ENCODE measurements around the gene YIPF4.

YIPF4 gene

GRCh38 chr2:32277674-32278477 lies at the start of gene YIPF4:
Gene YIPF4, plus strand, starts transcription at chr2:32277904. Its CDS starts 252 bp downstream, at chr2:32278156.
- peaks cover 3% of the 10 kb centered on the region; the same call in 1 of the 2 replicates for H3K36me3 ChIP-seq (ENCODE audit: control insufficient read depth, insufficient read depth, low read length)
- peak within 1 kb of the TSS; percentile 45; the same call in 1 of the 2 replicates for H3K27ac ChIP-seq (ENCODE audit: low read depth, low read length)

GRCh38 chr2:32228181-32228580 lies 49.5 kb upstream of the YIPF4 start:
- H3K4me3 ChIP-seq (ENCODE audit: low read depth, low read length), result no peak overlapping the region
- no peak overlapping the region for H3K27ac ChIP-seq (ENCODE audit: low read depth, low read length)
- H3K9me3 ChIP-seq (ENCODE audit: control insufficient read depth, insufficient read depth, low read depth, low read length), result no peaks in the 10 kb centered on the region
- H3K9ac ChIP-seq (ENCODE audit: low read length), result no peak overlapping the region
- H3K27me3 ChIP-seq (ENCODE audit: control insufficient read depth, insufficient read depth, low read length), result no peaks in the 10 kb centered on the region
- peaks cover 32% of the 10 kb centered on the region for H3K36me3 ChIP-seq (ENCODE audit: control insufficient read depth, insufficient read depth, low read length)
- H3K4me1 ChIP-seq (ENCODE audit: control insufficient read depth, insufficient read depth, low read length), result 0 out of 2 replicates have a peak, but pooled peaks cover 3% of the 10 kb centered on the region

More at GRCh38 chr2:32277674-32278477, at the start of gene YIPF4:
- Histone ChIP-seq H3K27me3 (ENCODE audit: control insufficient read depth, insufficient read depth, low read length) (no peaks in the 10 kb centered on the region; the same call in 1 of the 2 replicates), H3K4me3 (ENCODE audit: low read depth, low read length) (peak within 1 kb of the TSS; percentile 77), H3K9ac (ENCODE audit: low read length) (peak within 1 kb of the TSS; percentile 85), H3K9me3 (ENCODE audit: control insufficient read depth, insufficient read depth, low read depth, low read length) (no peaks in the 10 kb centered on the region), H3K4me1 (ENCODE audit: control insufficient read depth, insufficient read depth, low read length) (peaks cover 5% of the 10 kb centered on the region)

- Histone ChIP-seq H3K27me3 (ENCODE audit: control insufficient read depth, insufficient read depth, low read length) (no peaks in the 10 kb centered on the region), H3K9me3 (ENCODE audit: control insufficient read depth, insufficient read depth, low read depth, low read length) (no peaks in the 10 kb centered on the region), H3K9ac (ENCODE audit: low read length) (no peak overlapping the region), H3K36me3 (ENCODE audit: control insufficient read depth, insufficient read depth, low read length) (peaks cover 19% of the 10 kb centered on the region), H3K27ac (ENCODE audit: low read depth, low read length) (no peak overlapping the region), H3K4me1 (ENCODE audit: control insufficient read depth, insufficient read depth, low read length) (0 out of 2 replicates have a peak, but pooled peaks cover 3% of the 10 kb centered on the region), H3K4me3 (ENCODE audit: low read depth, low read length) (no peak overlapping the region)
These were observed 48.1 kb upstream of the YIPF4 start for GRCh38 chr2:32229635-32230034.

- H3K27ac ChIP-seq (ENCODE audit: low read depth, low read length), result no peak overlapping the region
- no peaks in the 10 kb centered on the region for H3K27me3 ChIP-seq (ENCODE audit: control insufficient read depth, insufficient read depth, low read length)
- 0 out of 2 replicates have a peak, but pooled peaks cover 3% of the 10 kb centered on the region for H3K4me1 ChIP-seq (ENCODE audit: control insufficient read depth, insufficient read depth, low read length)
- H3K9ac ChIP-seq (ENCODE audit: low read length), result no peak overlapping the region
- 0 out of 2 replicates have a peak, but pooled peaks cover 4% of the 10 kb centered on the region for H3K36me3 ChIP-seq (ENCODE audit: control insufficient read depth, insufficient read depth, low read length)
- H3K9me3 ChIP-seq (ENCODE audit: control insufficient read depth, insufficient read depth, low read depth, low read length), result no peaks in the 10 kb centered on the region
- no peak overlapping the region for H3K4me3 ChIP-seq (ENCODE audit: low read depth, low read length)
These were observed 45.7 kb upstream of the YIPF4 start for GRCh38 chr2:32231959-32232358.

GRCh38 chr2:32235315-32235714 lies 42.4 kb upstream of the YIPF4 start:
- H3K4me3 ChIP-seq (ENCODE audit: low read depth, low read length), result no peak overlapping the region
- H3K27ac ChIP-seq (ENCODE audit: low read depth, low read length), result no peak overlapping the region
- no peaks in the 10 kb centered on the region for H3K9me3 ChIP-seq (ENCODE audit: control insufficient read depth, insufficient read depth, low read depth, low read length)
- no peaks in the 10 kb centered on the region for H3K27me3 ChIP-seq (ENCODE audit: control insufficient read depth, insufficient read depth, low read length)
- H3K9ac ChIP-seq (ENCODE audit: low read length), result no peak overlapping the region
- H3K36me3 ChIP-seq (ENCODE audit: control insufficient read depth, insufficient read depth, low read length), result no peaks in the 10 kb centered on the region
- no peaks in the 10 kb centered on the region for H3K4me1 ChIP-seq (ENCODE audit: control insufficient read depth, insufficient read depth, low read length)

- no peak overlapping the region for H3K27ac ChIP-seq (ENCODE audit: low read depth, low read length)
- H3K9me3 ChIP-seq (ENCODE audit: control insufficient read depth, insufficient read depth, low read depth, low read length), result no peaks in the 10 kb centered on the region
These were observed 40.2 kb upstream of the YIPF4 start for GRCh38 chr2:32237488-32237887.

GRCh38 chr2:32237996-32238395 lies 39.7 kb upstream of the YIPF4 start:
- no peak overlapping the region for H3K9ac ChIP-seq (ENCODE audit: low read length)
- H3K9me3 ChIP-seq (ENCODE audit: control insufficient read depth, insufficient read depth, low read depth, low read length), result no peaks in the 10 kb centered on the region
- H3K4me3 ChIP-seq (ENCODE audit: low read depth, low read length), result no peak overlapping the region
- H3K36me3 ChIP-seq (ENCODE audit: control insufficient read depth, insufficient read depth, low read length), result no peaks in the 10 kb centered on the region
- no peaks in the 10 kb centered on the region for H3K27me3 ChIP-seq (ENCODE audit: control insufficient read depth, insufficient read depth, low read length)
- no peak overlapping the region for H3K27ac ChIP-seq (ENCODE audit: low read depth, low read length)
- H3K4me1 ChIP-seq (ENCODE audit: control insufficient read depth, insufficient read depth, low read length), result no peaks in the 10 kb centered on the region

More at GRCh38 chr2:32237488-32237887, 40.2 kb upstream of the YIPF4 start:
- Histone ChIP-seq H3K4me1 (ENCODE audit: control insufficient read depth, insufficient read depth, low read length) (no peaks in the 10 kb centered on the region), H3K36me3 (ENCODE audit: control insufficient read depth, insufficient read depth, low read length) (no peaks in the 10 kb centered on the region), H3K9ac (ENCODE audit: low read length) (no peak overlapping the region), H3K27me3 (ENCODE audit: control insufficient read depth, insufficient read depth, low read length) (no peaks in the 10 kb centered on the region), H3K4me3 (ENCODE audit: low read depth, low read length) (no peak overlapping the region)

- Histone ChIP-seq H3K27me3 (ENCODE audit: control insufficient read depth, insufficient read depth, low read length) (no peaks in the 10 kb centered on the region), H3K9me3 (ENCODE audit: control insufficient read depth, insufficient read depth, low read depth, low read length) (no peaks in the 10 kb centered on the region), H3K4me3 (ENCODE audit: low read depth, low read length) (no peak overlapping the region), H3K4me1 (ENCODE audit: control insufficient read depth, insufficient read depth, low read length) (no peaks in the 10 kb centered on the region), H3K36me3 (ENCODE audit: control insufficient read depth, insufficient read depth, low read length) (no peaks in the 10 kb centered on the region), H3K27ac (ENCODE audit: low read depth, low read length) (no peak overlapping the region), H3K9ac (ENCODE audit: low read length) (no peak overlapping the region)
These were observed 35.4 kb upstream of the YIPF4 start for GRCh38 chr2:32242331-32242730.

- Histone ChIP-seq H3K36me3 (ENCODE audit: control insufficient read depth, insufficient read depth, low read length) (no peaks in the 10 kb centered on the region), H3K9me3 (ENCODE audit: control insufficient read depth, insufficient read depth, low read depth, low read length) (no peaks in the 10 kb centered on the region), H3K27ac (ENCODE audit: low read depth, low read length) (no peak overlapping the region), H3K4me1 (ENCODE audit: control insufficient read depth, insufficient read depth, low read length) (no peaks in the 10 kb centered on the region), H3K27me3 (ENCODE audit: control insufficient read depth, insufficient read depth, low read length) (no peaks in the 10 kb centered on the region), H3K9ac (ENCODE audit: low read length) (no peak overlapping the region), H3K4me3 (ENCODE audit: low read depth, low read length) (no peak overlapping the region)
These were observed 30.8 kb upstream of the YIPF4 start for GRCh38 chr2:32246911-32247310.

- no peak overlapping the region for H3K9ac ChIP-seq (ENCODE audit: low read length)
- H3K4me3 ChIP-seq (ENCODE audit: low read depth, low read length), result no peak overlapping the region
- no peaks in the 10 kb centered on the region for H3K4me1 ChIP-seq (ENCODE audit: control insufficient read depth, insufficient read depth, low read length)
- no peaks in the 10 kb centered on the region for H3K27me3 ChIP-seq (ENCODE audit: control insufficient read depth, insufficient read depth, low read length)
- no peaks in the 10 kb centered on the region for H3K36me3 ChIP-seq (ENCODE audit: control insufficient read depth, insufficient read depth, low read length)
- H3K27ac ChIP-seq (ENCODE audit: low read depth, low read length), result no peak overlapping the region
- no peaks in the 10 kb centered on the region for H3K9me3 ChIP-seq (ENCODE audit: control insufficient read depth, insufficient read depth, low read depth, low read length)
These were observed 29.4 kb upstream of the YIPF4 start for GRCh38 chr2:32248299-32248698.

- Histone ChIP-seq H3K36me3 (ENCODE audit: control insufficient read depth, insufficient read depth, low read length) (no peaks in the 10 kb centered on the region), H3K4me3 (ENCODE audit: low read depth, low read length) (no peak overlapping the region), H3K4me1 (ENCODE audit: control insufficient read depth, insufficient read depth, low read length) (no peaks in the 10 kb centered on the region), H3K9ac (ENCODE audit: low read length) (no peak overlapping the region), H3K9me3 (ENCODE audit: control insufficient read depth, insufficient read depth, low read depth, low read length) (no peaks in the 10 kb centered on the region), H3K27me3 (ENCODE audit: control insufficient read depth, insufficient read depth, low read length) (no peaks in the 10 kb centered on the region), H3K27ac (ENCODE audit: low read depth, low read length) (no peak overlapping the region)
These were observed 27.9 kb upstream of the YIPF4 start for GRCh38 chr2:32249731-32250236.

Data from HUES6 (cell line).